B cell (primary cell): ENCODE results near the gene CDHR1. TPM values are rescaled to one million over a fixed set of nuclear protein-coding genes. Genes with fewer than 3 reads are reported as not detected.

Experiments used
- ATAC-seq: fragments of 200-7000 bp; cut with Tn5 transposase; one replicate; pipeline ENCODE4 v1.10.0; 2021; ENCODE audit warnings: low read depth, mild to moderate bottlenecking, moderate number of reproducible peaks, moderate library complexity
- CTCF ChIA-PET: fragments of 350-600 bp; sonication (Branson Sonifier 250); formaldehyde crosslinking; loops from one replicate; lab custom pipeline; 2021; ENCODE audit warnings: antibody characterized with exemption, inconsistent platforms; lab: Charles Lee
- POLR2A ChIA-PET: fragments of 350-600 bp; sonication (Branson Sonifier 250); formaldehyde crosslinking; loops from one replicate; lab custom pipeline; 2021; ENCODE audit warnings: antibody characterized with exemption; lab: Charles Lee
- DNase-seq: peaks from one replicate; pipeline ENCODE4 v3.0.0; 2013
- H2AFZ ChIP-seq: 2 replicates; pipeline ENCODE4 v1.6.1; 2012; ENCODE audit warnings: mild to moderate bottlenecking, low read depth, low read length; ENCODE audit not compliant: insufficient read depth, poor library complexity, severe bottlenecking
- H3K27ac ChIP-seq, 2 donors: 1 replicate in 1 of 2; 2 replicates in 1 of 2; pipeline ENCODE4 v1.5.1; 2012 to 2013; ENCODE audit warnings: low read length in 2 of 2, mild to moderate bottlenecking in 2 of 2, moderate library complexity in 1 of 2
- H3K27me3 ChIP-seq, 4 experiments: fragments of 200-600 bp in 1 of 4; sonication (generic) in 1 of 4; replicated peaks in 1 of 4; 1 replicate in 2 of 4; 2 replicates in 2 of 4; pipeline versions ENCODE4 v1.6.1 to v1.7.0; 2013 to 2016; ENCODE audit warnings: low read length in 3 of 4, mild to moderate bottlenecking in 2 of 4, mixed read lengths in 1 of 4, moderate library complexity in 1 of 4; ENCODE audit not compliant: insufficient read depth in 4 of 4, control insufficient read depth in 3 of 4; ENCODE audit errors: control extremely low read depth in 1 of 4
- H3K36me3 ChIP-seq, 2 experiments: replicated peaks in 1 of 2; 1 replicate in 1 of 2; 2 replicates in 1 of 2; pipeline versions ENCODE4 v1.6.1 to v1.7.1; 2013; ENCODE audit warnings: low read length in 1 of 2; ENCODE audit not compliant: insufficient read depth in 2 of 2, control insufficient read depth in 1 of 2; ENCODE audit errors: control extremely low read depth in 1 of 2, extremely low read depth in 1 of 2
- H3K4me1 ChIP-seq, 2 donors: fragments of 200-600 bp in 1 of 2; sonication (generic) in 1 of 2; 1 replicate in 1 of 2; 2 replicates in 1 of 2; pipeline versions ENCODE4 v1.5.1 to v1.6.1; 2013 to 2017; ENCODE audit warnings: low read length in 2 of 2; ENCODE audit not compliant: control insufficient read depth in 2 of 2, insufficient read depth in 2 of 2
- H3K4me2 ChIP-seq: replicated peaks from 2 replicates; pipeline ENCODE3; 2012; ENCODE audit warnings: mild to moderate bottlenecking, low read depth, low read length; ENCODE audit not compliant: poor library complexity, severe bottlenecking
- H3K4me3 ChIP-seq, 5 experiments: fragments of 200-600 bp in 1 of 5; sonication (generic) in 1 of 5; 1 replicate in 3 of 5; 2 replicates in 2 of 5; pipeline versions ENCODE4 v1.5.1 to v1.7.0; 2011 to 2016; ENCODE audit warnings: low read length in 4 of 5, mild to moderate bottlenecking in 4 of 5, low read depth in 2 of 5, control low read depth in 1 of 5, moderate library complexity in 1 of 5; ENCODE audit not compliant: insufficient read depth in 1 of 5; ENCODE audit errors: control extremely low read depth in 1 of 5, extremely low read depth in 1 of 5
- H3K79me2 ChIP-seq: fragments of 200-600 bp; sonication (generic); one replicate; pipeline ENCODE4 v1.6.0; 2016; ENCODE audit warnings: low read length; ENCODE audit not compliant: control insufficient read depth, insufficient read depth
- H3K9ac ChIP-seq: fragments of 200-600 bp; sonication (generic); 2 replicates; pipeline ENCODE4 v1.6.1; 2017; ENCODE audit warnings: mild to moderate bottlenecking, low read length, moderate library complexity
- H3K9me3 ChIP-seq, 3 donors: one replicate each; pipeline versions ENCODE4 v1.6.1 to v1.7.1; 2013; ENCODE audit warnings: low read length in 2 of 3; ENCODE audit not compliant: control insufficient read depth in 2 of 3, insufficient read depth in 1 of 3; ENCODE audit errors: control extremely low read depth in 1 of 3
- H4K20me1 ChIP-seq: 2 replicates; pipeline ENCODE4 v1.6.0; 2012; ENCODE audit warnings: mild to moderate bottlenecking, low read length; ENCODE audit not compliant: insufficient read depth, control insufficient read depth, poor library complexity, severe bottlenecking
- H3K27ac Mint-ChIP-seq: one replicate; pipeline ENCODE4 v1.8.0; 2021; ENCODE audit warnings: mixed read lengths
- H3K27me3 Mint-ChIP-seq: one replicate; pipeline ENCODE4 v1.8.0; 2021; ENCODE audit warnings: mixed read lengths
- H3K4me1 Mint-ChIP-seq: one replicate; pipeline ENCODE4 v1.8.0; 2021; ENCODE audit warnings: mixed read lengths
- H3K4me3 Mint-ChIP-seq: one replicate; pipeline ENCODE4 v1.8.0; 2021; ENCODE audit warnings: mixed read lengths
- H3K9me3 Mint-ChIP-seq: one replicate; pipeline ENCODE4 v1.8.0; 2022; ENCODE audit warnings: mixed read lengths; ENCODE audit not compliant: insufficient read depth
- CTCF ChIP-seq: fragments of 200-600 bp; IDR thresholded peaks from one replicate; pipeline ENCODE4 v1.8.0; 2022; ENCODE audit warnings: antibody characterized with exemption, mild to moderate bottlenecking
- EZH2 ChIP-seq: IDR thresholded peaks from 2 replicates; pipeline ENCODE4 v1.6.1; 2012; ENCODE audit warnings: borderline replicate concordance, low read depth, mild to moderate bottlenecking, moderate library complexity, low read length; ENCODE audit not compliant: insufficient read depth, poor library complexity, severe bottlenecking
- WGBS: methylation state at CpG from one replicate; pipeline ENCODE4 v1.1.5; 2013; ENCODE audit warnings: missing lambda C conversion rate; ENCODE audit not compliant: insufficient coverage; 5-methylcytosine and 5-hydroxymethylcytosine counted together
- intact Hi-C: fragments of 100-400 bp; cut with micrococcal nuclease; formaldehyde crosslinking; loops from one replicate; pipeline ENCODE4 v1.10.0; 2022
- polyA plus RNA-seq: library from polyadenylated mRNA; depleted of rRNA; stranded (reverse); fragments of >200 nt; gene quantifications from 2 replicates; pipeline ENCODE4 v1.2.3, GENCODE V29; 2012
- total RNA-seq, 2 donors: library from RNA; stranded (reverse); fragments of 120-200 nt in 1 of 2; gene quantifications; 1 replicate in 1 of 2; 2 replicates in 1 of 2; pipeline versions ENCODE4 v1.2.3 to v1.2.4, GENCODE V29; 2013 to 2022

Gene CDHR1
- total and polyA plus RNA-seq, 2 donors (not counting 1 experiment from before 2014, with no cell fraction given), result 0.31 to 1.7 TPM

- Histone ChIP-seq H3K4me1 (peaks cover 14 to 15% of the 10 kb centered on the region in 2 donors), H3K4me3 (no peak overlapping the region), H3K4me2 (no peak overlapping the region), H3K9me3 (peaks cover 0 to 5% (median 0%) of the 10 kb centered on the region in 3 donors), H4K20me1 (no peaks in the 10 kb centered on the region), H3K36me3 (no peaks in the 10 kb centered on the region), H2AFZ (no peak overlapping the region), H3K27me3 (peaks cover 0 to 51% (median 24%) of the 10 kb centered on the region in 4 experiments), H3K9ac (no peak overlapping the region), H3K27ac (no peak overlapping the region), H3K79me2 (no peaks in the 10 kb centered on the region)
- DNase-seq (no peak), ATAC-seq (no peak)
- Mint-ChIP-seq H3K27ac (no peak overlapping the region), H3K27me3 (peaks cover 43% of the 10 kb centered on the region), H3K4me3 (peak overlapping the region; percentile 47), H3K4me1 (peaks cover 8% of the 10 kb centered on the region), H3K9me3 (no peaks in the 10 kb centered on the region)
- 95% methylated on average over 2 of the region's 2 CpGs for WGBS
- ChIA-PET POLR2A (no interaction called here), CTCF (interaction anchor here (1.4 to 2.3 kb wide), 2 partner anchors 8 to 29 kb away, joined by 3 to 6 read pairs; no protein-coding TSS in a partner anchor)
- TF ChIP-seq EZH2 (no peak), CTCF (no peak)
- intact Hi-C loops, result no loop called here
Measured at GRCh38 chr10:84193327-84193726, 1.0 kb upstream of the CDHR1 start.

- H2AFZ ChIP-seq, result peak overlapping the region; percentile 72
- H3K4me1 Mint-ChIP-seq, result peaks cover 8% of the 10 kb centered on the region
- H3K27ac ChIP-seq, result no peak overlapping the region
- H3K27me3 ChIP-seq, result peaks cover 0 to 49% (median 24%) of the 10 kb centered on the region in 4 experiments
- H3K9me3 ChIP-seq, result peaks cover 0 to 5% (median 0%) of the 10 kb centered on the region in 3 donors
- no peak for TF ChIP-seq CTCF
- ChIA-PET CTCF (interaction anchor here (1.4 to 1.8 kb wide), 2 partner anchors 8 to 46 kb away, joined by 3 to 7 read pairs; no protein-coding TSS in a partner anchor), POLR2A (no interaction called here)
- H3K4me1 ChIP-seq, result peaks cover 14 to 15% of the 10 kb centered on the region in 2 donors
- no peak overlapping the region for H3K27ac Mint-ChIP-seq
- H3K4me3 Mint-ChIP-seq, result peak overlapping the region; percentile 71
- no peaks in the 10 kb centered on the region for H3K9me3 Mint-ChIP-seq
- ATAC-seq, result no peak
- no peaks in the 10 kb centered on the region for H3K36me3 ChIP-seq
- H3K79me2 ChIP-seq, result no peaks in the 10 kb centered on the region
- H3K4me2 ChIP-seq, result peak overlapping the region; percentile 87
- peak overlapping the region; percentile 56 for H3K9ac ChIP-seq
- H3K27me3 Mint-ChIP-seq, result peaks cover 48% of the 10 kb centered on the region
- DNase-seq, result no peak
- H3K4me3 ChIP-seq, result peak overlapping the region in 4 of 5 experiments; percentile 11 to 51 (median 40)
- intact Hi-C loops, result no loop called here
- H4K20me1 ChIP-seq, result no peaks in the 10 kb centered on the region
- 24% methylated on average over 3 of the region's 5 CpGs for WGBS
Measured at GRCh38 chr10:84193846-84194423, 402 bp upstream of the CDHR1 start.
